Liver (tissue), 9 donors: ENCODE data around the gene BLOC1S1. TPM values are rescaled to one million over a fixed set of nuclear protein-coding genes. Genes with fewer than 3 reads are reported as not detected.
A peak's percentile ranks its signal among the peaks of the same experiment; 100 is the strongest.

Source experiments
- DNase-seq: peaks from one replicate; pipeline ENCODE4 v3.0.0-alpha.2; 2017; ENCODE audit warnings: low spot score
- H3K27ac ChIP-seq, 2 donors: one replicate each; pipeline ENCODE4 v1.7.0; 2013; ENCODE audit warnings: inconsistent platforms in 2 of 2, low read length in 2 of 2, control low read depth in 1 of 2, low read depth in 1 of 2, mild to moderate bottlenecking in 1 of 2
- H3K27me3 ChIP-seq, 4 donors: one replicate each; pipeline versions ENCODE4 v1.6.1 to v1.7.0; 2013; ENCODE audit warnings: low read length in 3 of 4, inconsistent platforms in 1 of 4, mild to moderate bottlenecking in 1 of 4, moderate library complexity in 1 of 4; ENCODE audit not compliant: control insufficient read depth in 4 of 4, insufficient read depth in 4 of 4
- H3K36me3 ChIP-seq, 4 donors: one replicate each; pipeline versions ENCODE4 v1.6.1 to v1.7.0; 2013; ENCODE audit warnings: low read length in 3 of 4, mild to moderate bottlenecking in 3 of 4, low read depth in 1 of 4, moderate library complexity in 1 of 4; ENCODE audit not compliant: control insufficient read depth in 4 of 4, insufficient read depth in 3 of 4
- H3K4me1 ChIP-seq, 4 donors: one replicate each; pipeline versions ENCODE4 v1.6.1 to v1.7.0; 2013; ENCODE audit warnings: low read length in 3 of 4, mild to moderate bottlenecking in 3 of 4, moderate library complexity in 1 of 4; ENCODE audit not compliant: control insufficient read depth in 4 of 4, insufficient read depth in 4 of 4
- H3K4me3 ChIP-seq, 3 donors: one replicate each; pipeline versions ENCODE4 v1.6.1 to v1.7.0; 2013; ENCODE audit warnings: low read length in 3 of 3, control low read depth in 1 of 3, low read depth in 1 of 3, mild to moderate bottlenecking in 1 of 3
- H3K9ac ChIP-seq, 2 donors: one replicate each; pipeline ENCODE4 v1.7.0; 2013; ENCODE audit warnings: low read length in 2 of 2, mild to moderate bottlenecking in 2 of 2, moderate library complexity in 2 of 2, control low read depth in 1 of 2, low read depth in 1 of 2
- H3K9me3 ChIP-seq, 4 donors: one replicate each; pipeline versions ENCODE4 v1.6.1 to v1.7.0; 2013; ENCODE audit warnings: low read length in 3 of 4; ENCODE audit not compliant: control insufficient read depth in 4 of 4
- EGR1 ChIP-seq, 2 donors: IDR thresholded peaks; 2 replicates each; pipeline ENCODE4 v1.6.1; 2016 to 2018; ENCODE audit warnings: antibody characterized with exemption in 2 of 2, low read depth in 2 of 2
- FOXA1 ChIP-seq: IDR thresholded peaks from 2 replicates; pipeline ENCODE4 v1.6.1; 2016; ENCODE audit warnings: antibody characterized with exemption
- FOXA2 ChIP-seq: IDR thresholded peaks from 2 replicates; pipeline ENCODE4 v1.6.1; 2016; ENCODE audit warnings: antibody characterized with exemption
- GABPA ChIP-seq, 2 donors: IDR thresholded peaks in 1 of 2; conservative IDR thresholded peaks in 1 of 2; 2 replicates each; pipeline ENCODE4 v1.6.1; 2016; ENCODE audit warnings: antibody characterized with exemption in 2 of 2, mild to moderate bottlenecking in 1 of 2, moderate library complexity in 1 of 2
- HNF4A ChIP-seq, 2 donors: conservative IDR thresholded peaks; 2 replicates each; pipeline ENCODE4 v1.6.1; 2016; ENCODE audit warnings: antibody characterized with exemption in 2 of 2, mild to moderate bottlenecking in 2 of 2
- HNF4G ChIP-seq: IDR thresholded peaks from 2 replicates; pipeline ENCODE4 v1.6.1; 2016; ENCODE audit warnings: antibody characterized with exemption
- JUND ChIP-seq, 2 donors: IDR thresholded peaks; 2 replicates each; pipeline ENCODE4 v1.6.1; 2016; ENCODE audit warnings: antibody characterized with exemption in 2 of 2
- NR2F2 ChIP-seq: IDR thresholded peaks from 2 replicates; pipeline ENCODE4 v1.6.1; 2016; ENCODE audit warnings: antibody characterized with exemption
- RAD21 ChIP-seq, 2 donors: IDR thresholded peaks; 2 replicates each; pipeline ENCODE4 v1.6.1; 2016; ENCODE audit warnings: antibody characterized with exemption in 2 of 2, mild to moderate bottlenecking in 2 of 2
- RXRA ChIP-seq, 2 donors: IDR thresholded peaks; 2 replicates each; pipeline ENCODE4 v1.6.1; 2017 to 2018; ENCODE audit warnings: antibody characterized with exemption in 2 of 2, mild to moderate bottlenecking in 1 of 2
- SP1 ChIP-seq: IDR thresholded peaks from 2 replicates; pipeline ENCODE4 v1.6.1; 2018; ENCODE audit warnings: antibody characterized with exemption, mild to moderate bottlenecking
- TAF1 ChIP-seq: conservative IDR thresholded peaks from 2 replicates; pipeline ENCODE4 v1.6.1; 2016; ENCODE audit warnings: antibody characterized with exemption, mild to moderate bottlenecking
- YY1 ChIP-seq: IDR thresholded peaks from 2 replicates; pipeline ENCODE4 v1.6.1; 2016; ENCODE audit warnings: antibody characterized with exemption, mild to moderate bottlenecking
- WGBS: extraction: QIAGEN DNeasy Blood & Tissue Kit; methylation state at CpG from one replicate; pipeline ENCODE4 v1.1.7; 2013; 5-methylcytosine and 5-hydroxymethylcytosine counted together
- polyA plus RNA-seq, 2 donors: library from polyadenylated mRNA; stranded (reverse) in 1 of 2; unstranded in 1 of 2; fragments of 200-250 nt in 1 of 2; fragments of >200 nt in 1 of 2; fragmentation: Nextera tagmentation in 1 of 2; extraction: Ambion mirVana in 1 of 2; gene quantifications; one replicate each; pipeline versions ENCODE4 v1.2.1 to v1.2.3, GENCODE V29; 2013 to 2015
- total RNA-seq, 2 donors: library from RNA; depleted of rRNA; stranded (reverse); fragments of >200 nt; gene quantifications; one replicate each; pipeline ENCODE4 v1.2.3, GENCODE V29; 2014
- TF ChIP-seq, protein P1 (sequence below): fragments of 150-350 bp; IDR thresholded peaks from 2 replicates; pipeline ENCODE4 v1.5.1; 2017; ENCODE audit warnings: improper control_type of control experiment, low read depth, low read length; ENCODE audit not compliant: missing input control
- TF ChIP-seq, protein P2 (sequence below): IDR thresholded peaks from 2 replicates; pipeline ENCODE4 v1.6.1; 2016; ENCODE audit warnings: antibody characterized with exemption
- TF ChIP-seq, protein P3 (sequence below): IDR thresholded peaks from 2 replicates; pipeline ENCODE4 v1.6.1; 2016; ENCODE audit warnings: antibody characterized with exemption
- TF ChIP-seq, protein P4 (sequence below): IDR thresholded peaks from 2 replicates; pipeline ENCODE4 v1.6.1; 2016; ENCODE audit warnings: antibody characterized with exemption, mild to moderate bottlenecking
- donor health status: healthy.
- donor health status: healthy.
- donor health status: healthy.
- donor health status: healthy.
- donor health status: healthy.

Gene BLOC1S1
- total and polyA plus RNA-seq, 4 donors = 43.7 to 150 (median 115) TPM

DNA sequence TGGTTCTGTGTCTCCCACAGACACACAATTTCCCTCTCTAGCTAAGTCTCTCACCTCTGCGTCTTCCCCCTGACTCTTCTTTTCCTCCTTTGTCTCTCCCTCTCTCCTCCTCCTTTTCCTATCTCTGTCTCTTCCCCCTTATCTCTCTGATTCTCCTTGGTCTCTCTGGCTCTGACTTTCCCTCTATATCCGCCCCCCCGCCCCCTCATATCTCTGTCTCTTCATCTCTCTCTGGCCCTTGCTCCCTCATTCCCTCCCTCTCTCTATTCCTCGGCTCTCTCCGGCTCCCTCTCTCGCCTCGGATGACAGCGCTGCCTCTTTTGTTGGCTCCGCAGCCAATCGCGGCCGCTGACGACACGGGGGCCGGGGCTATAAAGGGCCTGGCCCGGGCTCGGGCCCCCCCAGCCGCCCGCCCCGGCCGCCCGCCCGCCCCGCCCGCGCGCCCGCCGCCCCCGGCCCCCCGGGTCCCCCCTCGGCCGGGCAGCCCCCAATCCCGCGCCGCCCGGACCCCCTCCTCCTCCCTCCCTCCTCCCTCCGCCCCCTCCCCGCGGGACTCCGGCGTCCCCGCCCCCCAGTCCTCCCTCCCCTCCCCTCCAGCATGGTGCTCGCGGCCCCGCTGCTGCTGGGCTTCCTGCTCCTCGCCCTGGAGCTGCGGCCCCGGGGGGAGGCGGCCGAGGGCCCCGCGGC, 27.0 kb downstream of the BLOC1S1 start, which contains the start of gene GDF11:
Gene GDF11, plus strand, starts transcription at position 404 of the 687 bp plus-strand sequence. Its CDS starts 195 bp downstream, at position 599.
- TF ChIP-seq JUND (IDR thresholded peaks at IDR 0.05) = no peak
- no peak for TF ChIP-seq RXRA (IDR thresholded peaks at IDR 0.05)
- TF ChIP-seq SP1 = no peak
- no peak for TF ChIP-seq TAF1
- TF ChIP-seq EGR1 (IDR thresholded peaks at IDR 0.05; ENCODE audit: low read depth in 2 of 2) = no peak
- TF ChIP-seq GABPA (IDR thresholded peaks at IDR 0.05 in 1 of 2, conservative IDR thresholded peaks at IDR 0.05 in 1 of 2) = no peak
- TF ChIP-seq NR2F2 = no peak
- no peak for TF ChIP-seq FOXA2
- TF ChIP-seq RAD21 (IDR thresholded peaks at IDR 0.05) = no peak
- TF ChIP-seq YY1 = no peak
- TF ChIP-seq, protein P1, sequence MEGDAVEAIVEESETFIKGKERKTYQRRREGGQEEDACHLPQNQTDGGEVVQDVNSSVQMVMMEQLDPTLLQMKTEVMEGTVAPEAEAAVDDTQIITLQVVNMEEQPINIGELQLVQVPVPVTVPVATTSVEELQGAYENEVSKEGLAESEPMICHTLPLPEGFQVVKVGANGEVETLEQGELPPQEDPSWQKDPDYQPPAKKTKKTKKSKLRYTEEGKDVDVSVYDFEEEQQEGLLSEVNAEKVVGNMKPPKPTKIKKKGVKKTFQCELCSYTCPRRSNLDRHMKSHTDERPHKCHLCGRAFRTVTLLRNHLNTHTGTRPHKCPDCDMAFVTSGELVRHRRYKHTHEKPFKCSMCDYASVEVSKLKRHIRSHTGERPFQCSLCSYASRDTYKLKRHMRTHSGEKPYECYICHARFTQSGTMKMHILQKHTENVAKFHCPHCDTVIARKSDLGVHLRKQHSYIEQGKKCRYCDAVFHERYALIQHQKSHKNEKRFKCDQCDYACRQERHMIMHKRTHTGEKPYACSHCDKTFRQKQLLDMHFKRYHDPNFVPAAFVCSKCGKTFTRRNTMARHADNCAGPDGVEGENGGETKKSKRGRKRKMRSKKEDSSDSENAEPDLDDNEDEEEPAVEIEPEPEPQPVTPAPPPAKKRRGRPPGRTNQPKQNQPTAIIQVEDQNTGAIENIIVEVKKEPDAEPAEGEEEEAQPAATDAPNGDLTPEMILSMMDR = no peak
- TF ChIP-seq, protein P2, sequence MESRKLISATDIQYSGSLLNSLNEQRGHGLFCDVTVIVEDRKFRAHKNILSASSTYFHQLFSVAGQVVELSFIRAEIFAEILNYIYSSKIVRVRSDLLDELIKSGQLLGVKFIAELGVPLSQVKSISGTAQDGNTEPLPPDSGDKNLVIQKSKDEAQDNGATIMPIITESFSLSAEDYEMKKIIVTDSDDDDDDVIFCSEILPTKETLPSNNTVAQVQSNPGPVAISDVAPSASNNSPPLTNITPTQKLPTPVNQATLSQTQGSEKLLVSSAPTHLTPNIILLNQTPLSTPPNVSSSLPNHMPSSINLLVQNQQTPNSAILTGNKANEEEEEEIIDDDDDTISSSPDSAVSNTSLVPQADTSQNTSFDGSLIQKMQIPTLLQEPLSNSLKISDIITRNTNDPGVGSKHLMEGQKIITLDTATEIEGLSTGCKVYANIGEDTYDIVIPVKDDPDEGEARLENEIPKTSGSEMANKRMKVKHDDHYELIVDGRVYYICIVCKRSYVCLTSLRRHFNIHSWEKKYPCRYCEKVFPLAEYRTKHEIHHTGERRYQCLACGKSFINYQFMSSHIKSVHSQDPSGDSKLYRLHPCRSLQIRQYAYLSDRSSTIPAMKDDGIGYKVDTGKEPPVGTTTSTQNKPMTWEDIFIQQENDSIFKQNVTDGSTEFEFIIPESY = no peak
- no peak for TF ChIP-seq HNF4A (conservative IDR thresholded peaks at IDR 0.05)
- no peak for TF ChIP-seq FOXA1
- Histone ChIP-seq H3K27ac (peak within 1 kb of the TSS in 1 of 2 donors; percentile 13), H3K9me3 (no peaks in the 10 kb centered on the region), H3K4me1 (peaks cover 0 to 17% (median 11%) of the 10 kb centered on the region in 4 donors), H3K4me3 (peak within 1 kb of the TSS; percentile 7 to 63 (median 35)), H3K27me3 (peaks cover 0 to 5% (median 0%) of the 10 kb centered on the region in 4 donors), H3K9ac (no peak within 1 kb of the TSS), H3K36me3 (no peaks in the 10 kb centered on the region)
- DNase-seq = peak; percentile 56
- WGBS = 2% methylated on average over 48 of the region's 53 CpGs

DNA sequence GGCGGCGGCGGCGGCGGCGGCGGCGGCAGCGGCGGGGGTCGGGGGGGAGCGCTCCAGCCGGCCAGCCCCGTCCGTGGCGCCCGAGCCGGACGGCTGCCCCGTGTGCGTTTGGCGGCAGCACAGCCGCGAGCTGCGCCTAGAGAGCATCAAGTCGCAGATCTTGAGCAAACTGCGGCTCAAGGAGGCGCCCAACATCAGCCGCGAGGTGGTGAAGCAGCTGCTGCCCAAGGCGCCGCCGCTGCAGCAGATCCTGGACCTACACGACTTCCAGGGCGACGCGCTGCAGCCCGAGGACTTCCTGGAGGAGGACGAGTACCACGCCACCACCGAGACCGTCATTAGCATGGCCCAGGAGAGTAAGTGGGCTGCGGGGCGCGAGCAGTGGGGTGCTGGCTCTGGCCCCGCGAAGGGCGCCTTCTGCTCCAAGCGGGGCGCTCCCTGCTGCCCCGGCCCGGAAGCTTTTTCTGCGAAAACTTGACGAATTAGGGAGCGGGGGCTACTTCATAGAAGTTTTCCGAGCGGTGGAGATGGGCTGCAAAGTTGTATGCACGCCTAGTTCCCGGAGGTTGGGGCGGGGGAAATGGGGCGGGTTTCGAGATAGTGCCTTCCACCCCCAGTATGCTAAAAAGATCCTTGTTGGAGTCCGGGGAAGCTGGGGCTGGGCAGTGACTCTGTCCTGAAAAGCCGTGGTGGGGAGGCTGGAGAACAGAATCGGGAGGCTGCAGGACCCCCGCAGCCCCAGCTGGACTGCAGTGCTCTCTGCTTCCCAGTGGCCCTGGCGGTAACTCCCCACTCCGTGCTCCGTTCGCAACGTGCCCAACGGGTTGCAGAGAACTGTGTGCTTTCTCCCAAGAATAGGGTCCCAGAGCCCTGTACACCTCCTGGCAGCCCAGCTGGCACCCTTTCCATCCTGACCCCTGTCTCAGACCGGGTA, 27.8 kb downstream of the BLOC1S1 start:
- peaks cover 0 to 5% (median 0%) of the 10 kb centered on the region in 4 donors for H3K27me3 ChIP-seq
- 5% methylated on average over 73 of the region's 73 CpGs for WGBS
- H3K9me3 ChIP-seq = no peaks in the 10 kb centered on the region
- peaks cover 0 to 9% (median 5%) of the 10 kb centered on the region in 4 donors for H3K4me1 ChIP-seq
- peak overlapping the region; percentile 7 to 63 (median 35) for H3K4me3 ChIP-seq
- no peak for DNase-seq
- no peaks in the 10 kb centered on the region for H3K36me3 ChIP-seq
- H3K27ac ChIP-seq = peak overlapping the region in 1 of 2 donors; percentile 13
- H3K9ac ChIP-seq = no peak overlapping the region
- TF ChIP-seq FOXA1 (no peak), JUND (IDR thresholded peaks at IDR 0.05) (no peak), EGR1 (IDR thresholded peaks at IDR 0.05; ENCODE audit: low read depth in 2 of 2) (no peak), HNF4G (no peak), HNF4A (conservative IDR thresholded peaks at IDR 0.05) (no peak), NR2F2 (no peak), YY1 (no peak), RXRA (IDR thresholded peaks at IDR 0.05) (no peak), TAF1 (no peak), FOXA2 (no peak)
- TF ChIP-seq, protein P2 = no peak
- TF ChIP-seq, protein P3, sequence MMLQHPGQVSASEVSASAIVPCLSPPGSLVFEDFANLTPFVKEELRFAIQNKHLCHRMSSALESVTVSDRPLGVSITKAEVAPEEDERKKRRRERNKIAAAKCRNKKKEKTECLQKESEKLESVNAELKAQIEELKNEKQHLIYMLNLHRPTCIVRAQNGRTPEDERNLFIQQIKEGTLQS = no peak
- TF ChIP-seq, protein P4, sequence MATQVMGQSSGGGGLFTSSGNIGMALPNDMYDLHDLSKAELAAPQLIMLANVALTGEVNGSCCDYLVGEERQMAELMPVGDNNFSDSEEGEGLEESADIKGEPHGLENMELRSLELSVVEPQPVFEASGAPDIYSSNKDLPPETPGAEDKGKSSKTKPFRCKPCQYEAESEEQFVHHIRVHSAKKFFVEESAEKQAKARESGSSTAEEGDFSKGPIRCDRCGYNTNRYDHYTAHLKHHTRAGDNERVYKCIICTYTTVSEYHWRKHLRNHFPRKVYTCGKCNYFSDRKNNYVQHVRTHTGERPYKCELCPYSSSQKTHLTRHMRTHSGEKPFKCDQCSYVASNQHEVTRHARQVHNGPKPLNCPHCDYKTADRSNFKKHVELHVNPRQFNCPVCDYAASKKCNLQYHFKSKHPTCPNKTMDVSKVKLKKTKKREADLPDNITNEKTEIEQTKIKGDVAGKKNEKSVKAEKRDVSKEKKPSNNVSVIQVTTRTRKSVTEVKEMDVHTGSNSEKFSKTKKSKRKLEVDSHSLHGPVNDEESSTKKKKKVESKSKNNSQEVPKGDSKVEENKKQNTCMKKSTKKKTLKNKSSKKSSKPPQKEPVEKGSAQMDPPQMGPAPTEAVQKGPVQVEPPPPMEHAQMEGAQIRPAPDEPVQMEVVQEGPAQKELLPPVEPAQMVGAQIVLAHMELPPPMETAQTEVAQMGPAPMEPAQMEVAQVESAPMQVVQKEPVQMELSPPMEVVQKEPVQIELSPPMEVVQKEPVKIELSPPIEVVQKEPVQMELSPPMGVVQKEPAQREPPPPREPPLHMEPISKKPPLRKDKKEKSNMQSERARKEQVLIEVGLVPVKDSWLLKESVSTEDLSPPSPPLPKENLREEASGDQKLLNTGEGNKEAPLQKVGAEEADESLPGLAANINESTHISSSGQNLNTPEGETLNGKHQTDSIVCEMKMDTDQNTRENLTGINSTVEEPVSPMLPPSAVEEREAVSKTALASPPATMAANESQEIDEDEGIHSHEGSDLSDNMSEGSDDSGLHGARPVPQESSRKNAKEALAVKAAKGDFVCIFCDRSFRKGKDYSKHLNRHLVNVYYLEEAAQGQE = no peak
